ENCODE data around the gene PKD2L1.

Gene PKD2L1

GRCh38 chr10:100356067-100357017 is 26.3 kb upstream of the PKD2L1 start:
- DNase-seq (ENCODE audit: low read depth, low spot score), result no peak

DNA sequence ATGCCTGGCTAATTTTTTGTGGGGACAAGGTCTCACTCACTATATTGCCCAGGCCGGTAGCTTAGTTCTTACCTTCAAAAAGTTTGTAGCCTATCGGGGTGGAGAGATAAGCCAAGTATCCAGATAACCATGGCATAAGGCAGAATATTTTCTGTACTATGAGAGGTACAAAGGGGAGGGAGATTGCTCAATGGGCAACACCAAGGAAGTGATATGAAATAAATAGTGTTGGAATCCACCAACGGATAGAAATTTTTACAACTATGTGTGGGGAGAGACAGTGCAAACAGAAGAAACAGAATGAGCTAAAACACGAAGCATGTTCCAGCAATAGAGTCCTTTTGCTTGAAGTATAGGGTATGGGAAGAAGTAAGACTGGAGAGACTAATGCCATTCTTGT is 25.1 kb upstream of the PKD2L1 start:
- no peak for DNase-seq (ENCODE audit: low read depth, low spot score)

DNA sequence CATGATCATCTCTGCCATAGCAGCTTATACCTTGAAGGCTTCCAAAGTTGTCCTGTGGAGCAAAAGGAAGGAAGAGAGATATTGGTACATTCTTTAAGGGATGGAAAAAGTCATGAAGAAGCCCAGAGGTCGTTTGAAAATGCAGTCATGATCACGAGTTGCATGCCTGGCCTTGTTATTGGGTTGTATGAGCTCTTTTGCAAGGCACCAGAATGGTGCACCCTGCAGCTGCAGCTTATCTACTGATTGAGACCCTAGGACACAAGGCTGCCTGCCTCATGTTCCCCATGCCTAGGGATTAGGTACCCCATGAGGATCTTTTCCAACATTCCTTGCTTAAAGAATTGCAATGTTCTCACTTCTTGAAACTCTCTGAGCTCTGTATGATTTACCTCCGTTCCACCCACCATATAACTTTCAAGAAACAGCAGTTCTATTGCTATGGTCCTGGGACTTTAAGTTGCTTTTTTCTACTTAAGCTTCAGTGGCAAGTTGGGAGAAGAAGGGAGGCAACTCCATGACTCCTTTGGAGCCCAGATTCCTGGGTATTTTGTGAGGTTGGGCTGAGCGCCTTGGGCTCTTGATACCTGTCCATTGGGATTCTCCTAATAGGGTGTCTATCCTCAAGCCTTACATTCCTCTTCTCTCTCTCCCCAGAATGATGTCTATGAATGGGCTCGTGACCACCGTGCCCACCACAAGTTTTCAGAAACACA is 23.9 kb upstream of the PKD2L1 start:
- DNase-seq (ENCODE audit: low read depth, low spot score), result no peak

- DNase-seq (ENCODE audit: low read depth, low spot score), result no peak
Observed at GRCh38 chr10:100350914-100351485, 21.0 kb upstream of the PKD2L1 start.

DNA sequence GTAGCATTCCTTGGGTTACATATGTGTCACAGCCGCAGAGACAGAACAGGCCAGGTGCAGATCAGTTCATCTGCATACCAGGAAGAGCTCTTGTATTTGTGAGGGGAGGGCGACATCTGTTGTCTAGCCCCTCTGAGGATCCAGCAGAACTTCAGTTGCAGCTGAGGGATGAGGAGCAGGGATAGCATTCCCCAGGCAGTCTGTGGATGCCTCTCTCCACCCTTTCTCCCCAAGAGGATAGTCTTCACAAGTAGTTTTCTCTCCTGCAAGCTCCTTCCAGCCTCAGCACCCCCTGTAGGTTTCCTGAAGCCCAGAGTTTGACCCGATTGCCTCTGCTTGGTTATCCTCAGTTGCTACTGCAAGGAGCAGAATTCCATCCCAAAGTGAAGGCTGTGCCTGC is 19.6 kb upstream of the PKD2L1 start:
- DNase-seq (ENCODE audit: low read depth, low spot score), result no peak

GRCh38 chr10:100349087-100349486 is 19.1 kb upstream of the PKD2L1 start:
- DNase-seq (ENCODE audit: low read depth, low spot score), result no peak

GRCh38 chr10:100348389-100348927 is 18.4 kb upstream of the PKD2L1 start:
- DNase-seq (ENCODE audit: low read depth, low spot score), result peak; percentile 32

- DNase-seq (ENCODE audit: low read depth, low spot score), result peak; percentile 44
Observed at GRCh38 chr10:100347568-100348195, 17.7 kb upstream of the PKD2L1 start.

- DNase-seq (ENCODE audit: low read depth, low spot score), result peak; percentile 95
Observed at GRCh38 chr10:100346765-100347567, 16.9 kb upstream of the PKD2L1 start, which contains the start of gene SCD. SCD (plus strand) TSS chr10:100347233; CDS start chr10:100347505, 272 bp downstream.

- DNase-seq (ENCODE audit: low read depth, low spot score), result peak; percentile 83
Observed at GRCh38 chr10:100346351-100346764, 16.3 kb upstream of the PKD2L1 start.

DNA sequence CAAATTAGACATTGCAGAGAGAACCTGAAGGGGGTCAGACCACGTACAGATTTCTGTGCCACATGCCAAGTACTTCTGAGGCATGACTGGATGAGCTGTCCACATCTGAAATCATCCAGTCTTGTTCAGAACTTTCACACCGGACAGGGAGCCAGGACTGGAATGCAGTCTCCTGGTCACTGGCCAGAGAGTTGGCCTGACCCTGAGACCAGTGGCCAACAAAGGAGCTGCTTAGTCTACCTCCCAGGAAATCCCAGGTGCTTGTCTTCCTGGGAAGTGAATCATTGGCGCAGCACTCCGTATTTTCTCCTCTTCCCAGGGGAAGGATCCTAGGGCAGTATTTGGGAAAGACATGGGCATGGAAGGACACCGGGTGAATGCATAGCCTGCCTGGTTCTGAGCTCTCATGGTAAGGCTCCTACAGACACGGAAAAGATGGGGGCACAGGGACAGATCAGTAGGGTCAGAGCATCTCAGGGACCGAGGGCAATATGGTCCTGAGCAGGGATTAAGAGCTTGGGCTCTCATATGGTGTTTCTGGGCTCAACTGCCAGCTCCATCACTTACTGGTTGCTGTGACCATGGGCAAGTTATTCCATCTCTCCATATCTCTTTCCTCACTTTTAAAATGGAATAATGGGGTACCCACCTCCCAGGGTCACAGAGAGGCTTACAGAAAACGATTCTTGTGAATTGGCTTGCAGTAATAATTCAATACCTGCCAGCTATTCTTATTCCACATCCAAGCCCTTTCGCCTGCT is 15.7 kb upstream of the PKD2L1 start:
- DNase-seq (ENCODE audit: low read depth, low spot score), result peak; percentile 68

- no peak for DNase-seq (ENCODE audit: low read depth, low spot score)
Observed at GRCh38 chr10:100344241-100344788, 14.3 kb upstream of the PKD2L1 start.

DNA sequence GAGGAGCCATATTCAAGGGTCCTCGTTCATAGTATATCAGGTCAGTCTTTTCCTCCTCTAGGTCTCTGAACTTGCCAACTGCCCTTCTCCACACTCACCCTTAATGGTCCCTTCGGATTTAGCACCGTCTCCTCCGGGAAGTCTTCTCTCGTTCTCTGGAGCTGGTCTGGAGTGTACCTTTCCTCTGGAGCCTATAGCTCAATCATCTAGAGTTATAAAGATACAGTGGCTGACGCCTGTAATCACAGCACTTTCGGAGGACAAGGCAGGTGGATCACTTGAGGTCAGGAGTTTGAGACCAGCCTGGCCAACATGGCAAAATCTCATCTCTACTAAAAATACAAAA is 12.6 kb upstream of the PKD2L1 start:
- no peak for DNase-seq (ENCODE audit: low read depth, low spot score)

- peak; percentile 66 for DNase-seq (ENCODE audit: low read depth, low spot score)
Observed at GRCh38 chr10:100341953-100342626, 12.1 kb upstream of the PKD2L1 start.

- DNase-seq (ENCODE audit: low read depth, low spot score), result no peak
Observed at GRCh38 chr10:100340948-100341847, 11.2 kb upstream of the PKD2L1 start.

GRCh38 chr10:100339236-100339635 is 9.2 kb upstream of the PKD2L1 start:
- no peak for DNase-seq (ENCODE audit: low read depth, low spot score)

GRCh38 chr10:100338434-100339036 is 8.5 kb upstream of the PKD2L1 start:
- peak; percentile 83 for DNase-seq (ENCODE audit: low read depth, low spot score)

- no peak for DNase-seq (ENCODE audit: low read depth, low spot score)
Observed at GRCh38 chr10:100334762-100335161, 4.7 kb upstream of the PKD2L1 start.

All from astrocyte of the hippocampus (primary cell).